Aorta (tissue), 5 donors: ENCODE results near the gene CH25H. TPM values are rescaled to one million over a fixed set of nuclear protein-coding genes. Genes with fewer than 3 reads are reported as not detected.

ENCODE experiments used
- ATAC-seq: fragments of 200-7000 bp; cut with Tn5 transposase; one replicate; pipeline ENCODE4 v1.9.1; 2022; ENCODE audit warnings: moderate library complexity; ENCODE audit not compliant: low FRiP score
- DNase-seq, 2 donors: peaks; one replicate each; pipeline ENCODE4 v3.0.0-alpha.2; 2020
- H3K27ac ChIP-seq, 2 donors: one replicate each; pipeline ENCODE4 v1.5.1; 2013; ENCODE audit warnings: low read length in 2 of 2, mild to moderate bottlenecking in 2 of 2, moderate library complexity in 2 of 2, control low read depth in 1 of 2, inconsistent platforms in 1 of 2, low read depth in 1 of 2
- H3K27me3 ChIP-seq, 2 donors: one replicate each; pipeline ENCODE4 v1.6.1; 2013; ENCODE audit warnings: control low read depth in 1 of 2, low read length in 1 of 2, mild to moderate bottlenecking in 1 of 2, moderate library complexity in 1 of 2; ENCODE audit not compliant: insufficient read depth in 2 of 2, control insufficient read depth in 1 of 2
- H3K36me3 ChIP-seq, 2 donors: one replicate each; pipeline ENCODE4 v1.6.1; 2013; ENCODE audit warnings: control low read depth in 1 of 2, low read length in 1 of 2, mild to moderate bottlenecking in 1 of 2; ENCODE audit not compliant: insufficient read depth in 2 of 2, control insufficient read depth in 1 of 2
- H3K4me1 ChIP-seq, 2 donors: one replicate each; pipeline ENCODE4 v1.6.1; 2013; ENCODE audit warnings: low read length in 2 of 2, control low read depth in 1 of 2, mild to moderate bottlenecking in 1 of 2, moderate library complexity in 1 of 2; ENCODE audit not compliant: insufficient read depth in 2 of 2, control insufficient read depth in 1 of 2
- H3K4me3 ChIP-seq, 2 donors: one replicate each; pipeline ENCODE4 v1.5.1; 2013; ENCODE audit warnings: low read length in 2 of 2, control low read depth in 1 of 2, mild to moderate bottlenecking in 1 of 2
- H3K9me3 ChIP-seq: one replicate; pipeline ENCODE4 v1.6.1; 2013; ENCODE audit warnings: mild to moderate bottlenecking, low read length; ENCODE audit not compliant: control insufficient read depth
- WGBS, 2 donors: extraction: QIAGEN DNeasy Blood & Tissue Kit; methylation state at CpG; one replicate each; pipeline ENCODE4 v1.1.7; 2013; 5-methylcytosine and 5-hydroxymethylcytosine counted together
- intact Hi-C, 2 donors: fragments of 100-400 bp; cut with DNase I; formaldehyde crosslinking; loops; one replicate each; pipeline versions ENCODE4 v1.14.2 to v1.15.0; 2022
- polyA plus RNA-seq, 2 donors: library from polyadenylated mRNA; stranded (reverse); fragments of 200-250 nt; gene quantifications; one replicate each; pipeline ENCODE4 v1.2.3, GENCODE V29; 2013
- total RNA-seq, 2 donors: library from RNA; stranded (reverse); fragmentation: NEBNext Ultra II Directional; extraction: Animal tissue kit (Norgen Biotek cat#: 25700); gene quantifications; one replicate each; pipeline ENCODE4 v1.2.1, GENCODE V29; 2021
- donor health status: healthy with polysubstance abuse.
- donor health status: Bipolar disorder and iron deficiency.
- donor health status: DM: no; HTN: no; CAD: no.
- donor health status: DM: no; HTN: no; CAD: no.
- donor health status: DM: yes; HTN: yes; CAD: no.

The CH25H gene
- total and polyA plus RNA-seq, 4 donors, result 1.0 to 2.4 (median 1.7) TPM; not detected in 1

GRCh38 chr10:89209718-89210117 is 2.6 kb upstream of the CH25H start:
- Histone ChIP-seq H3K9me3 (no peaks in the 10 kb centered on the region), H3K27ac (no peak overlapping the region), H3K4me1 (no peaks in the 10 kb centered on the region), H3K27me3 (no peaks in the 10 kb centered on the region), H3K4me3 (no peak overlapping the region), H3K36me3 (no peaks in the 10 kb centered on the region)
- 91 to 93% methylated on average over 5 of the region's 5 CpGs for WGBS, 2 donors
- DNase-seq (no peak), ATAC-seq (no peak)
- intact Hi-C loops, result loop anchor here (5.0 to 10.0 kb wide), 3 partner anchors 275 to 372 kb away; no protein-coding TSS in a partner anchor

GRCh38 chr10:89207801-89208551 is 859 bp upstream of the CH25H start:
- intact Hi-C loops, result loop anchor here in 1 of 2 donors (5.0 kb wide), 1 partner anchor 366 kb away; no protein-coding TSS in a partner anchor
- Histone ChIP-seq H3K4me3 (peak overlapping the region; percentile 15 to 31), H3K9me3 (no peaks in the 10 kb centered on the region), H3K36me3 (no peaks in the 10 kb centered on the region), H3K4me1 (no peaks in the 10 kb centered on the region), H3K27me3 (no peaks in the 10 kb centered on the region), H3K27ac (no peak overlapping the region)
- DNase-seq (peak; percentile 74 to 85), ATAC-seq (peak; percentile 74)
- 7% methylated on average over 60 of the region's 60 CpGs for WGBS, 2 donors

GRCh38 chr10:89206402-89207180 is 526 bp downstream of the CH25H start:
- H3K36me3 ChIP-seq, result no peaks in the 10 kb centered on the region
- ATAC-seq, result peak; percentile 53
- intact Hi-C loops, result loop anchor here in 1 of 2 donors (5.0 kb wide), 1 partner anchor 364 kb away; no protein-coding TSS in a partner anchor
- no peaks in the 10 kb centered on the region for H3K4me1 ChIP-seq
- H3K27me3 ChIP-seq, result peaks cover 0 to 5% of the 10 kb centered on the region in 2 donors
- 5% methylated on average over 39 to 42 of the region's 42 CpGs for WGBS, 2 donors
- peak; percentile 64 to 77 for DNase-seq
- H3K27ac ChIP-seq, result no peak overlapping the region
- H3K9me3 ChIP-seq, result no peaks in the 10 kb centered on the region
- peak overlapping the region; percentile 15 to 31 for H3K4me3 ChIP-seq

- intact Hi-C loops, result loop anchor here in 1 of 2 donors (5.0 kb wide), 1 partner anchor 362 kb away; no protein-coding TSS in a partner anchor
- H3K27ac ChIP-seq, result no peak overlapping the region
- DNase-seq, result no peak
- H3K4me1 ChIP-seq, result no peaks in the 10 kb centered on the region
- H3K9me3 ChIP-seq, result no peaks in the 10 kb centered on the region
- no peak for ATAC-seq
- H3K4me3 ChIP-seq, result no peak overlapping the region
- 61 to 75% methylated on average over 6 of the region's 6 CpGs for WGBS, 2 donors
- peaks cover 0 to 5% of the 10 kb centered on the region in 2 donors for H3K27me3 ChIP-seq
- H3K36me3 ChIP-seq, result no peaks in the 10 kb centered on the region
Observed at GRCh38 chr10:89204621-89205185, 2.4 kb downstream of the CH25H start.

- no peak for DNase-seq
- ATAC-seq, result no peak
- H3K27me3 ChIP-seq, result peaks cover 0 to 5% of the 10 kb centered on the region in 2 donors
- intact Hi-C loops, result no loop called here
- 89 to 92% methylated on average over 1 of the region's 1 CpG for WGBS, 2 donors
- H3K9me3 ChIP-seq, result no peaks in the 10 kb centered on the region
- H3K27ac ChIP-seq, result no peak overlapping the region
- no peak overlapping the region for H3K4me3 ChIP-seq
- no peaks in the 10 kb centered on the region for H3K4me1 ChIP-seq
- no peaks in the 10 kb centered on the region for H3K36me3 ChIP-seq
Observed at GRCh38 chr10:89203237-89203636, 3.9 kb downstream of the CH25H start.

- WGBS, 2 donors, result 66 to 91% methylated on average over 2 of the region's 2 CpGs
- Histone ChIP-seq H3K27ac (no peak overlapping the region), H3K4me1 (no peaks in the 10 kb centered on the region), H3K9me3 (no peaks in the 10 kb centered on the region), H3K4me3 (no peak overlapping the region), H3K27me3 (peaks cover 0 to 5% of the 10 kb centered on the region in 2 donors), H3K36me3 (no peaks in the 10 kb centered on the region)
- no peak for ATAC-seq
- DNase-seq, result no peak
- intact Hi-C loops, result no loop called here
Observed at GRCh38 chr10:89202033-89202425, 5.1 kb downstream of the CH25H start.

- Histone ChIP-seq H3K27me3 (peaks cover 0 to 5% of the 10 kb centered on the region in 2 donors), H3K36me3 (no peaks in the 10 kb centered on the region), H3K4me3 (no peak overlapping the region), H3K27ac (no peak overlapping the region), H3K4me1 (no peaks in the 10 kb centered on the region), H3K9me3 (no peaks in the 10 kb centered on the region)
- intact Hi-C loops, result no loop called here
- 63 to 73% methylated on average over 7 of the region's 7 CpGs for WGBS, 2 donors
- ATAC-seq (no peak), DNase-seq (no peak)
Observed at GRCh38 chr10:89201345-89202032, 5.6 kb downstream of the CH25H start.

GRCh38 chr10:89197473-89197872 is 9.6 kb downstream of the CH25H start:
- peaks cover 0 to 5% of the 10 kb centered on the region in 2 donors for H3K27me3 ChIP-seq
- no peak for DNase-seq
- WGBS, 2 donors, result 84 to 94% methylated on average over 4 of the region's 4 CpGs
- no peaks in the 10 kb centered on the region for H3K36me3 ChIP-seq
- H3K27ac ChIP-seq, result no peak overlapping the region
- ATAC-seq, result no peak
- no peaks in the 10 kb centered on the region for H3K4me1 ChIP-seq
- intact Hi-C loops, result no loop called here
- H3K9me3 ChIP-seq, result no peaks in the 10 kb centered on the region
- no peak overlapping the region for H3K4me3 ChIP-seq
